HuH-7 (cell line): Measurements from ENCODE around the gene ACTN4.

Experiments
- DNase-seq: peaks from one replicate; pipeline ENCODE4 v3.0.0; 2011; ENCODE audit warnings: low spot score

The ACTN4 gene

GRCh38 chr19:38661136-38661535 lies 13.7 kb downstream of the ACTN4 start:
- DNase-seq, result no peak

DNA sequence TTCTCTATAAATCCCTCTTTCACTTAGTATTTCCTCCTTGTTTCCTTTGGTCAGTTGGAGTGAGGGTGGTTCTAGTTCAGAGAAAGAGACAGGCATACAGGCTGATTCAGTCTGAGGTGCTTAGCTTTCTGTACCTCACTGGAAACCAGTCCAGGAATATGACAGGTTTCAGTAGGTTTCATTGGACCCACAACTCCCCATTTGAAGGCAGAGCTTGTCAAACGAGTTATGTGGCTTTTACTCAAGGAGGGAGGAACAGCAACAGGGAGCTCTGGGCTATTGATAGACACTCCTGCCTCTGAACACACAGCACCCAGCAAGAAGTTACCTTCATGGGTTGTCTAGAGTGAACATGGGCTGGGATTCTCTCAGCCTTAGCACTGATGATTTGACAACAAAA lies 14.5 kb downstream of the ACTN4 start:
- no peak for DNase-seq

GRCh38 chr19:38662537-38663155 lies 15.2 kb downstream of the ACTN4 start:
- DNase-seq, result no peak

- DNase-seq, result no peak
These were observed 15.8 kb downstream of the ACTN4 start for GRCh38 chr19:38663156-38663651.

DNA sequence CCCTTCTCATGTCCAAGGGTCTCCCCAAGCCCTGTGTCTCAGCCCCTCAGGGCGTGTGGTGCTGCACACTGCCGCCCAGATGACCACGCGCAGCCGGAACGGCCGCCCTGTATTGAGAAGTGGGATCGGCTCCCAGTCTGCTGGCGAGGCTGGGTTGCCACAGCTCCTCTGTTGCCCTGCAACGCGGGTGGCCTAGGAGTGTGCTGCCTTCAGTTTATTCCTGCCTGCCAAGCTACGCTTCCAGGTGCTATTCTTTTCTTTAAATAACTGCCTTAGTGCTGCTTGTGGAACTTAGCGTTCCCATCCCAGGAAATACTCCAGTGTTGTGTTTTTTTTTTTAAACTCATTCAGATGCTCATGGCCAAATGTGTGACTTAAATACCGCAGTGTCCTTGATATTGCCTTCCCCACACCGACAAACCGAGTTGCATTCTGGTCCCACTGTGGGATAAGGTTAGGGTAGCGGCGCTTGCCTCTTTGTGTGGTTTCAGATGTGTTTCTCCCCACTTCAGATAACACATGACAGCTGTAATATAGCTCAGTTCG lies 16.6 kb downstream of the ACTN4 start:
- no peak for DNase-seq

GRCh38 chr19:38664503-38665211 lies 17.2 kb downstream of the ACTN4 start:
- no peak for DNase-seq

DNA sequence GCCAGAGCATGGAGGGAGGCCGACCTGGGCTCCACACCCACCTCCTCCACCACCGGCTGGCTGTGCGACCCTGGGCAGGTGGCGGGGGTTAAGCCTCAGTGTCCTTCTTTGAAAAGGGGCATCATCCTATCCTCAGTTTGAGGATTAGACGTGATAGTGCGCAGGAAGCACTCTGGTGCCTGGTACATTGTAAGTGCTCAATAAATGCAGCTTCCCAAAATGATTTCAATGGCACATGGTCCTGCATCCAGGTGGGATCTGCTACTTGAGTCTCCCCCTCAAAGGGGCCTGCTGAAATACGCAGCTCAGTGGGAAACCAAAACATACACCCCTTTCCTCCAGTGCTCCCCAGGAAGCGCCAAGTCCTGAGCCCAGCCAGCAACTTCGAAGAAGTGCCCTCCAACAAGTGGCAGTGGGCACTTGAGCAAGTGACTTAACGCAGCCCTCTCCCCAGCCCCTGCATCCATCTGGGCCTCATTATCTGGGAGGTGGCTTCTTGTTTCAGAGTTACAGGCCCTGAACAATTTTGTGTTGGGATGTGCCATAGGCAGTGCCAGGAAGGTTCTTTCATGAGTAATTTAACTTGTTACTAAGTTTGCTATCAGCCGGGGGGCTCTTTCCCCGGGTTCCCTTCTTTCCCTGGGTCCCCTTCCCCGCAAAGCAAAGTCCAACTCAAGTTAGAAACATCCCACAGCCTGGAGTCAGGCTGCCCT lies 17.9 kb downstream of the ACTN4 start:
- no peak for DNase-seq

- no peak for DNase-seq
These were observed 18.7 kb downstream of the ACTN4 start for GRCh38 chr19:38665950-38666662.

DNA sequence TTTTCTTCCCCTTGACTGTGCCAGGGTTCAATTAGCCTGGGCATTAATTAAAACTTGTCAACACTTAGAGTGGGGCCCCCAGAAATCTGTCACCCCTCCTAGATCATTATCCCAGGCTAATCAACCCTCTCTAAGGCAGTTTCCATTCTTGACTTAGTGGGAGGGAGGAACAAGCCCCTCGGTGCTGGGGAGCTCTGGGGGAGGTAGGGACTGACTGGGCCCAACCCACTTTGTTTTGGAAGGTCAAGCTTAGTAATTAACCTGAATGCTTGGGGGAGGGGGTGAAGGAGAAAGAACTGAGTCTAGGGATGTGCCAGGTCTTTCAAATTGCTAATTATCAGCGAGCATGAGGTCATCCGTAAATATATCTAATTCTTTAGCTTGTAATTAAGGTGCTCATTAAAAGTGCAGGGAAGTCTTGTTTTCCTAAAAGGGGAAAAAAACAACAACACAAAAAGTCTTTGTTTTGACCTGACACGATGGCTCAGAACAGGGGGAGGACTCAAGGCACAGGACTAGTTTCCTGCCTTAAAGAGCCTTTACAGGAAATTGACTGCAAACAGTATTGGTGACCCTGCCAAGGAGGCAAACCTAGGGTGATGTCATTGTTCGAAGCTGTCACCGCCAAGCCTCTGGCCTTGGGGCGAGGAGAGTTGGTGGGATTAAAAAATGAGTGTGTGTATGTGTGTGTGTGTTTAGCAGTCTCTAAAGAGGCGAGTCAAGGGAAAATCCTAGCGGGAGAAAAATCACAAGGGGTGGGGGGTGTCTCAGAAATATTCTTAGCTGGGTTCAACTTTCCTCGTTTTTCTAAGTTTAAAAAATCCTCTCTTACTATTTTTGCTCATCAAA lies 19.4 kb downstream of the ACTN4 start:
- no peak for DNase-seq

DNA sequence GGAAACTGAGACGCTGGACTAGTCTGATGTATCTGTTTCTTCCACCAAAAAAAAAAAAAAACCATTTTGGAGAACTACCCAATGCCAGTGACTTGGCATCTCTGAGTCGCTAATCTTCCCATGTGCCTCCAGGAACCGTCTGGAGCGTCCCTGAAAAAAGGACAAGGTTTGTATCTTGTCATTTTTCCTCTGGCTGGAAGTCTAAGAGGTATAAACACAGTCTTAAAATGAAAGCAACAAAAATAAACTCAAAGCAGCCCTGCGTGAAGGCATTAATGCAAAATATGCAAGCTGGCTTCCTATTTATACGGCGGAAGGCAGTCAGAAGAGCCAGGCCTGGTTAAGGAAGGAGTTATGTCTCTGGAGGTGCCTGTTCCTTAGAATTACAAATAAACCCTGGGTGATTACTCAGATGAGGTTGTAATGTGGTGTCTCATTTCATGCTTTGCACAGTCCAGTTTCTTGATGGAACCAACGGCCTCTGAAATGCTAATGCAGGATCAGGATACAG lies 20.3 kb downstream of the ACTN4 start:
- no peak for DNase-seq

DNA sequence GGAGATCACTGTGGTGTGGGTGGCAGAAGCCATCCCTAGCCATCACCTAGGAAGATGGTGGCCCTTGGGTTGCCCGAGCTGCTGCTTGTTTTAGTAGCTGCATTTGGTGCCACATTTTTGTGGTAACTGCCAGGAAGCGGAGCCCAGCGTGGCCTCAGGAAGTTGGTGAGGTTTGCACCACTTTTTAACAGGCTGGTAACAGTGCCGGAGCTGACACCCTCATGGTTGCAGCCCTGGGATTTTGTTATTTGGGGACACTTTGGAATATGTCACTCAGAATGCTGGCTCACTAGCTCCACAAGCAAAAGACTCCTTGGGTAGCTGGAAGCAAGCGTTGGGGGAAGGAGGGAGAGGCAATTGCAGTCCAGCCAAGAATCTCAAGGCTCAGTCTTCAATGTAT lies 22.1 kb downstream of the ACTN4 start:
- no peak for DNase-seq

DNA sequence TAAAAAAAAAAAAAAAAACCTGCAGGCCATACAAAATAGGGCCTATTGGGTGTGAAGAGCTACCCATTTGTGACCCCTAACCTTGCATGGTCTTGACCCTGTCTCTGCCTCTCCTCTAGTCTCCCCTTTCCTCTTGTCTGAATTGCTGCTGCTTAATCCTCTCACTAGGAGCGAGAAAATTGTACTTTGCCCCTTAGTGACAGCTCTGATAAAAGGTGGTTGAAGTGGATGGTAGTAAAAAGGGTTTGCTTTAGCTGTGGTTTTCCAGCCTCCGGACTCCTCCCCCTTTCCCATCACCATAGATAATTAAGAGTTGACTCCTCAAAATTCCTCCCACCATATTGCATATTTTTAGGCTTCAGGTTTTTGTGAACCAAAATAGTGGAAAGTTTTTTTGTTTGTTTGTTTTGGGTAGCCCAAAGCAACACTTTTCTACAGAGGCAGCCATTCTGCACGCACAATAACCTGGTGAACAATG lies 23.5 kb downstream of the ACTN4 start:
- peak; percentile 82 for DNase-seq

- no peak for DNase-seq
These were observed 24.2 kb downstream of the ACTN4 start for GRCh38 chr19:38671654-38672053.

DNA sequence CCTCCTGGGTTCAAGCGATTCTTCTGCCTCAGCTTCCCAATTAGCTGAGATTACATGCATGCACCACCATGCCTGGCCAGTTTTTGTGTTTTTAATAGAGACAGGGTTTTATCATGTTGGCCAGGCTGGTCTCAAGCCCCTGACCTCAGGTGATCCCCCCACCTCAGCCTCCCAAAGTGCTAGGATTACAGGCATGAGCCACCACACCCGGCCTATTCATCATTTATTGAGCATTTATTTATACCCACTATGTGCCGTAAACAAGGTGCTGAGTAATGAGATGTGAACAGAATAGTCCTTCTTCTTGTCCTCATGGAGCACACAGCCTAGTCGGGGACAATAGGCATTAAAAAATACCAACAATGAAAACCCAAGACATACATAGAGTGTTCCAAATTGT lies 25.6 kb downstream of the ACTN4 start:
- DNase-seq, result no peak

DNA sequence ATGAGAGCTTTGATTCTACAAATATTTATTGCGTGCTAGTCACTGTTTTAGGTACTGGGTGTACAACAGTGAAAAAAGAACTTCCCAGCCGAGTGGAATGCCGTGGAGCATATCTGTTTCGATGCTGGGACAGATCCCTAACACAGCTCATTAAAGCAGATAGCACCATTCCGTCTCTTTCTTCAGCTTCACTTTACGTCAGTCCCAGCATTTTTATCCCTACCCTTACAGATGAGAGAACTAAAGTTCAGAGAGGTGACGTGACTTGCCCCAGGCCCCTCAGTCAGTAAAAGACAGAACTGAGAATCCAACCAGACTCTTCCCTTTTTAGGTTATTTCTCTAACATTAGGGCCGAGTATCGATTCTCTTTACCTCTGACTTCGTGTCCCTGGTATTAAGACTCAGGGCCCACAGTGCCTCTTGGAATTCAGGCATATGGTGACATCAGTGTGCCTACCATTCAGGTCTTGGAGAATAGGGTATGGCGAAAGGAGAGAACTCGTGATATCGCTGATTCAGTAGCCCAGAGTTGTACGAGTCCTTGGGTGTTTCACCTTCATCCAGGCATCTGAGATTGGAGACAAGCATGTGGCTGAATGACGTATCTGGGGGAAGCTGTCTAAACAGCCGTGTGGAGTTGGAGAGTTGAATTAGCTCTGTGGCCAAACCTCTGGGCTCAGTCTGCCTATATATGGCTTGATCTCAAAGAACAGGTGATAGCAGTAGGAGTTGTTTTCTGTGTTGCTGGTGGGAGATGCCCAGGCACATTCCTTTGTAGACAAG lies 27.1 kb downstream of the ACTN4 start:
- DNase-seq, result no peak

DNA sequence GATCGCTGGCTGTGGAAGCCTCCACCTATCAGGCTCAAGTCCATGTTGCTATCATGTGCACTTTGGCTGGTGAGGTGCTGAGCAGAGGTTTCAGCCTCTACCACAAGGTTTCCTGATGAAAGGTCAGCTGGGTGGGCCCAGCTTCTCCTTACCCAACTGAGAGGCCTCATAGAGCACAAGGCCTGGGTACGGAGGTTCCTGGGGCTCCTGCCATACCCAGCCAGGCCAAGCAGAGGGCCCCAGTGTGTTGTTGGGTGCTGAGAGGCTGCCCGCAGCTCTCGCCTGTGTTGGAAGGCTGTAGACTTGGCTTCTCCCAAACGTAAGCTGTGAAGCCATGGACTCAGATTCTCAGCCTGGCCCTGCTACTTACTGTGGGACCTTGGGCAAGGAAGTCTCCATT lies 28.2 kb downstream of the ACTN4 start:
- DNase-seq, result no peak

GRCh38 chr19:38676023-38676877 lies 28.8 kb downstream of the ACTN4 start:
- DNase-seq, result no peak

DNA sequence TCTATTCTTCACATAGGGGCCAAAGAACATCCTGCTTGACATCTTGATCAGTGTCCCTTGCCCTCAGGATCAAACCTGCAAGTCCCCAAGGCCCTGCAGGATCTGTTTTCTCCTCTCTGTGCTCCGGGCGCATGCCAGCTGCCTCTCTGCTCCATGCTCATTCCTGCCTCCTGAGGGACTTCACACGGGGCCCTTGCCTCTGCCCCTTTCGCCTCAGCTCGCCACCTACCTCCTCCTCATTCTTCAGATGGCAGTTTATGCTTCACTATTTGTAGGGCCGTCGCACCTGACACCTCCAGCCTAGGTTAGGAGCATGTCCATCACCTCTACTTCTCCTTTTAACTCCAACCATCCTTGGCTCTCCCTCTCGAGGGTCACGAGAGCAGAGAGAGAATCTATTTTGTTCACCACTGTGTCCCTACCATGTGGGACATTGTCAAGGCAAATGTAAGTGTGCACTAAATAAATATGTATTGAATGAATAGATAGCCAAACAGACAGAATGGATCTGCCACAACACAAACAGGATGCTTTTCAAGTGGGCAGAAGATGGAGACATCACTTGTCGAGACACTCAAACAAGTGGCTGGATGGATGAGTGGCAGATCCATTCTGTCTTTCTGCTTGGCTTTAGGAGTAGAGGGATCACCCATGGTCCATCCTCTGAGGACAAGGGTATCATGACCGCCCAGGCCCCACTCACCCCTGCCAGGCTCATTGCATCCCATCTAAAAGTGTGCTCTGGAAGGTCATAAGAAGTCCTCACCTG lies 29.6 kb downstream of the ACTN4 start:
- no peak for DNase-seq
